OCI-LY7 (cell line): ENCODE measurements around the gene KLHL11. TPM values are rescaled to one million over a fixed set of nuclear protein-coding genes. Genes with fewer than 3 reads are reported as not detected.
A peak's percentile ranks its signal among the peaks of the same experiment; 100 is the strongest.
"Not testable (repeated sequence)": the region's sequence is repeated elsewhere in the genome, so short reads cannot be mapped to it uniquely, and the experiment has no call there.

Experiments
- BruUV-seq: library from RNA; stranded (reverse); fragments of 400-500 nt; replicated peaks from 2 replicates; lab custom pipeline; 2021; lab: Mats Ljungman, UMichigan
- CTCF ChIA-PET: fragments of 300-600 bp; sonication (Branson Sonifier 250); formaldehyde crosslinking; loops from one replicate; lab custom pipeline; 2022; ENCODE audit warnings: antibody characterized with exemption; ENCODE audit not compliant: unreplicated experiment; lab: Charles Lee
- POLR2A ChIA-PET: fragments of 300-600 bp; sonication (Branson Sonifier 250); formaldehyde crosslinking; loops from one replicate; lab custom pipeline; 2022; ENCODE audit warnings: antibody characterized with exemption; lab: Charles Lee
- DNase-seq: peaks from one replicate; pipeline ENCODE4 v3.0.0-alpha.2; 2015; ENCODE audit warnings: low spot score
- H2AFZ ChIP-seq: fragments of 200-600 bp; sonication (generic), shearing (Covaris generic); 2 replicates; pipeline ENCODE4 v1.6.1; 2014; ENCODE audit warnings: mild to moderate bottlenecking, antibody characterized with exemption, low read length, moderate library complexity
- H3K27ac ChIP-seq: fragments of 200-600 bp; sonication (generic); 2 replicates; pipeline ENCODE4 v1.5.1; 2014; ENCODE audit warnings: mixed run types, low read depth, mild to moderate bottlenecking, moderate library complexity, low read length, inconsistent platforms; ENCODE audit not compliant: poor library complexity, severe bottlenecking
- H3K36me3 ChIP-seq: fragments of 200-600 bp; sonication (generic); 2 replicates; pipeline ENCODE4 v1.6.1; 2014; ENCODE audit warnings: mild to moderate bottlenecking, antibody characterized with exemption, low read length, moderate library complexity, mixed read lengths; ENCODE audit not compliant: insufficient read depth
- H3K4me1 ChIP-seq: fragments of 200-600 bp; sonication (generic); 2 replicates; pipeline ENCODE4 v1.5.1; 2014; ENCODE audit warnings: mild to moderate bottlenecking, low read length; ENCODE audit not compliant: insufficient read depth, poor library complexity, severe bottlenecking
- H3K4me2 ChIP-seq: fragments of 200-600 bp; sonication (generic); 2 replicates; pipeline ENCODE4 v1.6.1; 2014; ENCODE audit warnings: mild to moderate bottlenecking, low read length
- H3K4me3 ChIP-seq: fragments of 200-600 bp; sonication (generic); 2 replicates; pipeline ENCODE4 v1.5.1; 2014; ENCODE audit warnings: mild to moderate bottlenecking, low read depth, low read length; ENCODE audit not compliant: poor library complexity, severe bottlenecking
- H3K79me2 ChIP-seq: fragments of 200-600 bp; sonication (generic); 2 replicates; pipeline ENCODE4 v1.6.1; 2016; ENCODE audit warnings: low read depth, mild to moderate bottlenecking, low read length, moderate library complexity, mixed read lengths; ENCODE audit not compliant: insufficient read depth
- H3K9me2 ChIP-seq: fragments of 200-600 bp; sonication (generic); 2 replicates; pipeline ENCODE4 v1.6.1; 2016; ENCODE audit warnings: mild to moderate bottlenecking, low read length, mixed read lengths; ENCODE audit not compliant: insufficient read depth
- H3K9me3 ChIP-seq: fragments of 200-600 bp; sonication (generic); 2 replicates; pipeline ENCODE4 v1.6.1; 2014; ENCODE audit warnings: mild to moderate bottlenecking, mixed run types, low read length, mixed read lengths
- H4K20me1 ChIP-seq: fragments of 200-600 bp; sonication (generic); 2 replicates; pipeline ENCODE4 v1.6.1; 2014; ENCODE audit warnings: mild to moderate bottlenecking, antibody characterized with exemption, low read length, moderate library complexity, mixed read lengths; ENCODE audit not compliant: insufficient read depth
- CTCF ChIP-seq: fragments of 200-600 bp; sonication (generic); conservative IDR thresholded peaks from 2 replicates; pipeline ENCODE4 v1.5.1; 2014; ENCODE audit warnings: mild to moderate bottlenecking, antibody characterized with exemption, low read length, moderate library complexity, mixed read lengths
- EZH2phosphoT487 ChIP-seq: fragments of 200-600 bp; sonication (generic); IDR thresholded peaks from 2 replicates; pipeline ENCODE4 v1.6.1; 2018; ENCODE audit warnings: low read depth, borderline replicate concordance, mild to moderate bottlenecking, mixed run types, antibody characterized with exemption, low read length, moderate library complexity, mixed read lengths
- intact Hi-C: fragments of 100-400 bp; cut with micrococcal nuclease; formaldehyde crosslinking; loops from one replicate; pipeline ENCODE4 v1.10.0; 2022; ENCODE audit not compliant: unreplicated experiment
- total RNA-seq, 2 experiments: library from RNA; depleted of rRNA in 1 of 2; stranded (reverse); fragments of >200 nt in 1 of 2; shearing (Covaris generic) in 1 of 2; gene quantifications; 2 replicates each; pipeline ENCODE4 v1.2.3, GENCODE V29; 2014 to 2022

The KLHL11 gene
- total RNA-seq, 2 experiments from 2014 or later: 20.9 to 35.4 TPM

GRCh38 chr17:41835800-41836549 lies 29.2 kb downstream of the KLHL11 start, which contains the start of gene NT5C3B:
Gene NT5C3B (minus strand): TSS chr17:41836232. CDS start chr17:41836193, 39 bp downstream.
- ChIA-PET CTCF (no interaction called here), POLR2A (no interaction called here)
- Histone ChIP-seq H3K36me3 (no peaks in the 10 kb centered on the region), H3K4me2 (peak within 1 kb of the TSS; percentile 29), H3K4me3 (no peak within 1 kb of the TSS), H3K9me2 (no peaks in the 10 kb centered on the region), H3K9me3 (no peaks in the 10 kb centered on the region), H3K27ac (no peak within 1 kb of the TSS), H3K4me1 (no peaks in the 10 kb centered on the region), H2AFZ (no peak within 1 kb of the TSS), H4K20me1 (no peaks in the 10 kb centered on the region), H3K79me2 (no peaks in the 10 kb centered on the region)
- intact Hi-C loops: no loop called here
- DNase-seq: no peak
- no TSS peak for BruUV-seq
- TF ChIP-seq EZH2phosphoT487 (no peak), CTCF (no peak)

- peak overlapping the region; percentile 28; the same call in 1 of the 2 replicates for H3K4me2 ChIP-seq
- no peak for TF ChIP-seq CTCF
- TF ChIP-seq EZH2phosphoT487: no peak
- intact Hi-C loops: no loop called here
- no peaks in the 10 kb centered on the region for H4K20me1 ChIP-seq
- CTCF ChIA-PET: no interaction called here
- no peaks in the 10 kb centered on the region for H3K4me1 ChIP-seq
- H3K27ac ChIP-seq: no peak overlapping the region
- POLR2A ChIA-PET: no interaction called here
- no TSS peak for BruUV-seq
- no peaks in the 10 kb centered on the region for H3K9me3 ChIP-seq
- no peaks in the 10 kb centered on the region for H3K36me3 ChIP-seq
- no peak overlapping the region for H2AFZ ChIP-seq
- H3K4me3 ChIP-seq: no peak overlapping the region
- no peaks in the 10 kb centered on the region for H3K9me2 ChIP-seq
- no peaks in the 10 kb centered on the region for H3K79me2 ChIP-seq
- no peak for DNase-seq
Measured at GRCh38 chr17:41835214-41835799, 29.9 kb downstream of the KLHL11 start.

GRCh38 chr17:41829961-41830360 lies 35.3 kb downstream of the KLHL11 start:
- intact Hi-C loops, H3K4me3 ChIP-seq, H3K79me2 ChIP-seq, H3K4me1 ChIP-seq, H4K20me1 ChIP-seq, H3K36me3 ChIP-seq, H3K9me2 ChIP-seq, POLR2A ChIA-PET, H2AFZ ChIP-seq, H3K27ac ChIP-seq, CTCF ChIA-PET, H3K4me2 ChIP-seq, BruUV-seq, H3K9me3 ChIP-seq, DNase-seq: not testable (repeated sequence)
